Natural killer cell (primary cell): Measurements from ENCODE around the gene CPAMD8. TPM values are rescaled to one million over a fixed set of nuclear protein-coding genes. Genes with fewer than 3 reads are reported as not detected.
A peak's percentile ranks its signal among the peaks of the same experiment; 100 is the strongest.

Experiments
- ATAC-seq, 3 donors: fragments of 150-1000 bp in 2 of 3; fragments of 200-7000 bp in 1 of 3; cut with Tn5 transposase; 1 replicate in 1 of 3; 2 replicates in 2 of 3; pipeline ENCODE4 v1.10.0; 2021; ENCODE audit warnings: mild to moderate bottlenecking in 2 of 3, moderate library complexity in 2 of 3
- DNase-seq, 2 donors: peaks; one replicate each; pipeline versions ENCODE4 v3.0.0 to v3.0.0-alpha.2; 2013 to 2021; ENCODE audit warnings: mixed read lengths in 1 of 2
- H3K27ac ChIP-seq: one replicate; pipeline ENCODE4 v1.5.1; 2013; ENCODE audit warnings: mild to moderate bottlenecking, low read length
- H3K27me3 ChIP-seq: one replicate; pipeline ENCODE4 v1.6.1; 2013; ENCODE audit warnings: low read length; ENCODE audit not compliant: control insufficient read depth, insufficient read depth
- H3K36me3 ChIP-seq: one replicate; pipeline ENCODE4 v1.6.1; 2013; ENCODE audit warnings: low read length; ENCODE audit not compliant: control insufficient read depth, insufficient read depth
- H3K4me1 ChIP-seq: one replicate; pipeline ENCODE4 v1.6.1; 2013; ENCODE audit warnings: low read length; ENCODE audit not compliant: control insufficient read depth, insufficient read depth
- H3K4me3 ChIP-seq: one replicate; pipeline ENCODE4 v1.5.1; 2013; ENCODE audit warnings: low read length
- H3K9me3 ChIP-seq: one replicate; pipeline ENCODE4 v1.6.1; 2013; ENCODE audit warnings: low read length; ENCODE audit not compliant: control insufficient read depth, insufficient read depth
- H3K27ac Mint-ChIP-seq, 2 donors: one replicate each; pipeline ENCODE4 v1.8.0; 2022; ENCODE audit warnings: mild to moderate bottlenecking in 2 of 2, mixed read lengths in 2 of 2, moderate library complexity in 1 of 2
- H3K27me3 Mint-ChIP-seq, 2 donors: one replicate each; pipeline ENCODE4 v1.8.0; 2022; ENCODE audit warnings: low read depth in 2 of 2, mixed read lengths in 2 of 2
- H3K36me3 Mint-ChIP-seq: one replicate; pipeline ENCODE4 v1.8.0; 2022; ENCODE audit warnings: mixed read lengths
- H3K4me1 Mint-ChIP-seq, 2 donors: one replicate each; pipeline ENCODE4 v1.8.0; 2022; ENCODE audit warnings: mixed read lengths in 2 of 2
- H3K4me3 Mint-ChIP-seq: one replicate; pipeline ENCODE4 v1.8.0; 2022; ENCODE audit warnings: mild to moderate bottlenecking, moderate library complexity, mixed read lengths
- H3K9me3 Mint-ChIP-seq, 2 donors: one replicate each; pipeline ENCODE4 v1.8.0; 2022; ENCODE audit warnings: mixed read lengths in 2 of 2
- WGBS: methylation state at CpG from one replicate; pipeline ENCODE4 v1.1.7; 2013; ENCODE audit warnings: missing lambda C conversion rate; ENCODE audit not compliant: insufficient coverage; 5-methylcytosine and 5-hydroxymethylcytosine counted together
- intact Hi-C: fragments of 100-400 bp; cut with micrococcal nuclease; formaldehyde crosslinking; loops from one replicate; pipeline ENCODE4 v1.14.2; 2022
- total RNA-seq, 4 donors: library from RNA; stranded (reverse); fragments of 120-200 nt in 1 of 4; gene quantifications; one replicate each; pipeline versions ENCODE4 v1.2.3 to v1.2.4, GENCODE V29; 2013 to 2022
- TF ChIP-seq, protein P1 (sequence below): fragments of 200-600 bp; IDR thresholded peaks from one replicate; pipeline ENCODE4 v1.8.0; 2022; ENCODE audit warnings: antibody characterized with exemption

CPAMD8 gene
- total RNA-seq, 3 donors from 2014 or later (not counting 1 experiment from before 2014, with no cell fraction given) = 3.6 to 4.9 (median 4.7) TPM

- Mint-ChIP-seq H3K9me3 (no peaks in the 10 kb centered on the region), H3K4me1 (no peaks in the 10 kb centered on the region), H3K27ac (no peak overlapping the region), H3K36me3 (no peaks in the 10 kb centered on the region), H3K4me3 (no peak overlapping the region), H3K27me3 (peaks cover 4 to 8% of the 10 kb centered on the region in 2 donors)
- no peak for DNase-seq
- no peaks in the 10 kb centered on the region for H3K4me1 ChIP-seq
- no peaks in the 10 kb centered on the region for H3K27me3 ChIP-seq
- peak in 1 of 3 donors; percentile 11 for ATAC-seq
- H3K4me3 ChIP-seq = no peak overlapping the region
- H3K27ac ChIP-seq = no peak overlapping the region
- 90% methylated on average over 8 of the region's 8 CpGs for WGBS
- H3K36me3 ChIP-seq = no peaks in the 10 kb centered on the region
- TF ChIP-seq, protein P1, sequence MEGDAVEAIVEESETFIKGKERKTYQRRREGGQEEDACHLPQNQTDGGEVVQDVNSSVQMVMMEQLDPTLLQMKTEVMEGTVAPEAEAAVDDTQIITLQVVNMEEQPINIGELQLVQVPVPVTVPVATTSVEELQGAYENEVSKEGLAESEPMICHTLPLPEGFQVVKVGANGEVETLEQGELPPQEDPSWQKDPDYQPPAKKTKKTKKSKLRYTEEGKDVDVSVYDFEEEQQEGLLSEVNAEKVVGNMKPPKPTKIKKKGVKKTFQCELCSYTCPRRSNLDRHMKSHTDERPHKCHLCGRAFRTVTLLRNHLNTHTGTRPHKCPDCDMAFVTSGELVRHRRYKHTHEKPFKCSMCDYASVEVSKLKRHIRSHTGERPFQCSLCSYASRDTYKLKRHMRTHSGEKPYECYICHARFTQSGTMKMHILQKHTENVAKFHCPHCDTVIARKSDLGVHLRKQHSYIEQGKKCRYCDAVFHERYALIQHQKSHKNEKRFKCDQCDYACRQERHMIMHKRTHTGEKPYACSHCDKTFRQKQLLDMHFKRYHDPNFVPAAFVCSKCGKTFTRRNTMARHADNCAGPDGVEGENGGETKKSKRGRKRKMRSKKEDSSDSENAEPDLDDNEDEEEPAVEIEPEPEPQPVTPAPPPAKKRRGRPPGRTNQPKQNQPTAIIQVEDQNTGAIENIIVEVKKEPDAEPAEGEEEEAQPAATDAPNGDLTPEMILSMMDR = no peak
- intact Hi-C loops = no loop called here
- no peaks in the 10 kb centered on the region for H3K9me3 ChIP-seq
These were observed 80.7 kb downstream of the CPAMD8 start for GRCh38 chr19:16945762-16946465.

DNA sequence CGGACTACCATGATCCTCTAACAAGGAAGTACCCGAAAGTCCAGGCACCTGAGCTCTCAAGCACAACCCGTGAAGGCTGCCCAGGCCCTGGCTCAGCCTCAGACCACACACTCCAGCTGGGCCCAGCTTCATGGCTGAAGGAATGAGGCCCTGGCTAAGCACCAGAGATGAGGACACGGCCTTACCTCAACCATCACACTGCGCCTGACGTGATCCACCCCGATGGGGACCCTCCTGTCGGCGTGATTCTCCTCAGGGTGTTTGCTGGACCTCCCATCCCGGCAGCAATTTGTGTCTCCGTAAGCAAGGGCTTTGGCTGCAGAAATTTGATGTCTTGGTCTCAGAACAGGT is 81.3 kb downstream of the CPAMD8 start:
- no peaks in the 10 kb centered on the region for H3K36me3 ChIP-seq
- no peak for DNase-seq
- ATAC-seq = peak in 1 of 3 donors; percentile 17
- H3K9me3 Mint-ChIP-seq = no peaks in the 10 kb centered on the region
- intact Hi-C loops = no loop called here
- H3K36me3 Mint-ChIP-seq = no peaks in the 10 kb centered on the region
- H3K4me1 ChIP-seq = no peaks in the 10 kb centered on the region
- no peaks in the 10 kb centered on the region for H3K9me3 ChIP-seq
- no peaks in the 10 kb centered on the region for H3K4me1 Mint-ChIP-seq
- H3K4me3 ChIP-seq = no peak overlapping the region
- no peak overlapping the region for H3K27ac Mint-ChIP-seq
- WGBS = 93% methylated on average over 11 of the region's 11 CpGs
- H3K27me3 ChIP-seq = no peaks in the 10 kb centered on the region
- peaks cover 4 to 8% of the 10 kb centered on the region in 2 donors for H3K27me3 Mint-ChIP-seq
- H3K4me3 Mint-ChIP-seq = no peak overlapping the region
- TF ChIP-seq, protein P1 = no peak
- H3K27ac ChIP-seq = no peak overlapping the region

DNA sequence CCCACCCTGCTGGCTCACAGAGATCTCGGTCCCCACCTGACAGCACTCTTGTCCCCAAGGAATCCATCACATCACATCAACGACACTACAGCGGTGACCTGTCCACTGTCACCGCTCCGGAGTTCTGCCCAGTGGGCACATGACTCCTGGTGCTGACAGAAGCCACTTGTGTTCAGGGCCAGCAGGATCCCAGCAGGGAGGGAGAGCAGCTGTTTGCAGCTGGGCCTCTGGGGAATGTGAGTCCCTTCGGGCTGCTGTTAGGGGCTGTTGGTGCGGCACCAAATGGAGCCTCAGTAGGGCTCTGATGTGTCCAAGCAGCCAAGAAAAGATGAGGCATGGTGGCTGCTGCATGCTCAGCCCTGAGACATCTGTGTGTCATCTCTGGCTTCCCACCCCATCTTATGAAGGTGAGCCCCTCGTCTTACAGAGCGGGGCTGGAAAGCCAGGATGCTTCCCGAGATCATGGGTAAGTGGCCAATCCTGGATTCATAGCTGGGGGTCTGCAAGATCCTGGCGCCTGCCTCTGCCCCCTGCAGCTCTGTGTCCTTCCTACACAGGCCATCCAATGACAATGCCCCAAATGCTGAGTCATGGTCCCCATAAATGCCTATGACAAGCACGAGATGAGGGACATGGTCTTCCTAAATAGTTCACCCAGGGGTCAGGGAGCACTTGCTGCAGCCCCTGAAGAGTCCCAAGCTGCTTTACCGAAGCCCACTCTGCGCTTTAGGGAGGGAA is 81.8 kb downstream of the CPAMD8 start:
- no peak overlapping the region for H3K4me3 Mint-ChIP-seq
- no peaks in the 10 kb centered on the region for H3K9me3 Mint-ChIP-seq
- Histone ChIP-seq H3K27me3 (no peaks in the 10 kb centered on the region), H3K9me3 (no peaks in the 10 kb centered on the region), H3K4me1 (no peaks in the 10 kb centered on the region), H3K27ac (no peak overlapping the region), H3K36me3 (no peaks in the 10 kb centered on the region), H3K4me3 (no peak overlapping the region)
- DNase-seq (no peak), ATAC-seq (no peak)
- peaks cover 4 to 7% of the 10 kb centered on the region in 2 donors for H3K27me3 Mint-ChIP-seq
- TF ChIP-seq, protein P1 = no peak
- H3K36me3 Mint-ChIP-seq = no peaks in the 10 kb centered on the region
- 91% methylated on average over 14 of the region's 14 CpGs for WGBS
- H3K27ac Mint-ChIP-seq = no peak overlapping the region
- H3K4me1 Mint-ChIP-seq = no peaks in the 10 kb centered on the region
- intact Hi-C loops = no loop called here
